D341Med (cell line): ENCODE results near the gene PRR12.

ENCODE experiments used
- DNase-seq: peaks from one replicate; pipeline ENCODE4 v3.0.0; 2012; ENCODE audit warnings: low spot score

The PRR12 gene

GRCh38 chr19:49592486-49593232 is 1.7 kb downstream of the PRR12 start:
- no peak for DNase-seq

- DNase-seq: peak; percentile 99
Measured at GRCh38 chr19:49593233-49594113, 2.5 kb downstream of the PRR12 start.

- DNase-seq: peak; percentile 20
Measured at GRCh38 chr19:49594157-49594992, 3.4 kb downstream of the PRR12 start.

- peak; percentile 14 for DNase-seq
Measured at GRCh38 chr19:49594993-49595818, 4.2 kb downstream of the PRR12 start.

- DNase-seq: peak; percentile 15
Measured at GRCh38 chr19:49595819-49596404, 4.9 kb downstream of the PRR12 start.

- peak; percentile 16 for DNase-seq
Measured at GRCh38 chr19:49596407-49596806, 5.4 kb downstream of the PRR12 start.

GRCh38 chr19:49596954-49597702 is 6.1 kb downstream of the PRR12 start:
- no peak for DNase-seq

- DNase-seq: no peak
Measured at GRCh38 chr19:49597703-49597974, 6.7 kb downstream of the PRR12 start.

- no peak for DNase-seq
Measured at GRCh38 chr19:49599378-49600295, 8.7 kb downstream of the PRR12 start.

- peak; percentile 21 for DNase-seq
Measured at GRCh38 chr19:49601482-49602038, 10.6 kb downstream of the PRR12 start.

- DNase-seq: no peak
Measured at GRCh38 chr19:49602806-49603205, 11.8 kb downstream of the PRR12 start.

GRCh38 chr19:49605605-49606004 is 14.6 kb downstream of the PRR12 start:
- peak; percentile 15 for DNase-seq

GRCh38 chr19:49609499-49610092 is 18.6 kb downstream of the PRR12 start:
- DNase-seq: peak; percentile 18

GRCh38 chr19:49613374-49613773 is 22.4 kb downstream of the PRR12 start:
- no peak for DNase-seq

GRCh38 chr19:49614096-49614833 is 23.3 kb downstream of the PRR12 start:
- DNase-seq: peak; percentile 32

- peak; percentile 26 for DNase-seq
Measured at GRCh38 chr19:49615861-49616260, 24.9 kb downstream of the PRR12 start.

GRCh38 chr19:49616532-49616931 is 25.6 kb downstream of the PRR12 start:
- no peak for DNase-seq

GRCh38 chr19:49616945-49617344 is 26.0 kb downstream of the PRR12 start:
- DNase-seq: no peak
